Keratinocyte (primary cell): Measurements from ENCODE around the gene ANKS1B.

ENCODE experiments used
- EZH2 ChIP-seq: IDR thresholded peaks from one replicate; pipeline ENCODE4 v1.6.1; 2012; ENCODE audit warnings: inconsistent platforms, mild to moderate bottlenecking, low read length, moderate library complexity
- TF ChIP-seq, protein P1 (sequence below), 3 experiments: IDR thresholded peaks in 1 of 3; conservative IDR thresholded peaks in 1 of 3; optimal IDR thresholded peaks in 1 of 3; 2 replicates in 2 of 3; 3 replicates in 1 of 3; pipeline versions ENCODE3 to v1.5.1; 2011; ENCODE audit warnings: low read length in 3 of 3, mild to moderate bottlenecking in 3 of 3, moderate library complexity in 2 of 3, control low read depth in 1 of 3, inconsistent platforms in 1 of 3; ENCODE audit not compliant: insufficient read depth in 2 of 3; ENCODE audit errors: extremely low read depth in 1 of 3

DNA sequence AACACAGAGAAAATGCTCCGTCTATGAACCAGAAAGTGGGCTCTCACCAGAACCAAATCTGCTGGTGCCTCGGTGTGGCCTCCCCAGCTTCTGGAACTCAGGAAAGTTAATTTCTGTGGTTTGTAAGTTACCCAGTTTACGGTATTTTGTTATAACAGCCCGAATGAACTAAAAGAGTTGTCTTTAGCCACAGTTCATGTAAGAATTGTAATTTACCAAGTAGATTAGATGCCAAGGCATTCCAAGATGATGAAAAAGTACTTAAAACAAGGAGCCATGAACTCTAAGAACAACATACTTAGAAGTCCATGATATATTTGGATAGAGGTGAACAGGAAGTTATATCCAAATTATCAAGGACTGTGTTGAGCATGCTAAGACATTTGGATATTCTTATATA is 597.1 kb downstream of the ANKS1B start:
- TF ChIP-seq, protein P1, sequence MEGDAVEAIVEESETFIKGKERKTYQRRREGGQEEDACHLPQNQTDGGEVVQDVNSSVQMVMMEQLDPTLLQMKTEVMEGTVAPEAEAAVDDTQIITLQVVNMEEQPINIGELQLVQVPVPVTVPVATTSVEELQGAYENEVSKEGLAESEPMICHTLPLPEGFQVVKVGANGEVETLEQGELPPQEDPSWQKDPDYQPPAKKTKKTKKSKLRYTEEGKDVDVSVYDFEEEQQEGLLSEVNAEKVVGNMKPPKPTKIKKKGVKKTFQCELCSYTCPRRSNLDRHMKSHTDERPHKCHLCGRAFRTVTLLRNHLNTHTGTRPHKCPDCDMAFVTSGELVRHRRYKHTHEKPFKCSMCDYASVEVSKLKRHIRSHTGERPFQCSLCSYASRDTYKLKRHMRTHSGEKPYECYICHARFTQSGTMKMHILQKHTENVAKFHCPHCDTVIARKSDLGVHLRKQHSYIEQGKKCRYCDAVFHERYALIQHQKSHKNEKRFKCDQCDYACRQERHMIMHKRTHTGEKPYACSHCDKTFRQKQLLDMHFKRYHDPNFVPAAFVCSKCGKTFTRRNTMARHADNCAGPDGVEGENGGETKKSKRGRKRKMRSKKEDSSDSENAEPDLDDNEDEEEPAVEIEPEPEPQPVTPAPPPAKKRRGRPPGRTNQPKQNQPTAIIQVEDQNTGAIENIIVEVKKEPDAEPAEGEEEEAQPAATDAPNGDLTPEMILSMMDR (optimal IDR thresholded peaks at IDR 0.05 in 1 of 3, IDR thresholded peaks at IDR 0.05 in 1 of 3, conservative IDR thresholded peaks at IDR 0.05 in 1 of 3; ENCODE audit: extremely low read depth in 1 of 3, insufficient read depth in 2 of 3, low read length in 3 of 3): no peak
- TF ChIP-seq EZH2: no peak
